DND-41 (cell line): ENCODE results near the gene PLXNA4.

Experiments
- ATAC-seq: fragments of 200-7000 bp; cut with Tn5 transposase; 3 replicates; pipeline ENCODE4 v1.9.1; 2021; ENCODE audit warnings: low read depth; ENCODE audit not compliant: insufficient read depth
- DNase-seq: peaks from one replicate; pipeline ENCODE4 v3.0.0-alpha.2; 2020
- H2AFZ ChIP-seq: 2 replicates; pipeline ENCODE4 v1.6.0; 2012; ENCODE audit warnings: low read depth, low read length
- H3K27ac ChIP-seq: 2 replicates; pipeline ENCODE4 v1.5.1; 2012; ENCODE audit warnings: low read length, inconsistent platforms
- H3K27me3 ChIP-seq: fragments of 200-600 bp; sonication (generic); 2 replicates; pipeline ENCODE4 v1.6.0; 2012; ENCODE audit warnings: low read length, mild to moderate bottlenecking, inconsistent platforms; ENCODE audit not compliant: insufficient read depth, poor library complexity
- H3K36me3 ChIP-seq: 2 replicates; pipeline ENCODE4 v1.5.1; 2012; ENCODE audit warnings: low read length, inconsistent platforms; ENCODE audit not compliant: insufficient read depth
- H3K4me1 ChIP-seq: 2 replicates; pipeline ENCODE4 v1.5.1; 2012; ENCODE audit warnings: mild to moderate bottlenecking, low read length; ENCODE audit not compliant: insufficient read depth
- H3K4me2 ChIP-seq: 2 replicates; pipeline ENCODE4 v1.6.0; 2012; ENCODE audit warnings: mild to moderate bottlenecking, moderate library complexity, low read length, inconsistent platforms; ENCODE audit not compliant: insufficient read depth
- H3K4me3 ChIP-seq, 2 experiments: fragments of 200-600 bp in 1 of 2; shearing (Covaris generic) in 1 of 2; 2 replicates each; pipeline ENCODE4 v1.5.1; 2012 to 2016; ENCODE audit warnings: inconsistent platforms in 2 of 2, low read length in 2 of 2, mild to moderate bottlenecking in 2 of 2, low read depth in 1 of 2, moderate library complexity in 1 of 2
- H3K79me2 ChIP-seq: 2 replicates; pipeline ENCODE4 v1.6.0; 2012; ENCODE audit warnings: low read length, inconsistent platforms; ENCODE audit not compliant: insufficient read depth
- H3K9ac ChIP-seq: 2 replicates; pipeline ENCODE4 v1.6.0; 2012; ENCODE audit warnings: low read depth, mild to moderate bottlenecking, inconsistent platforms, low read length, moderate library complexity
- H3K9me3 ChIP-seq: 2 replicates; pipeline ENCODE4 v1.5.1; 2012; ENCODE audit warnings: low read length, moderate library complexity, mild to moderate bottlenecking, inconsistent platforms; ENCODE audit not compliant: insufficient read depth, severe bottlenecking
- H4K20me1 ChIP-seq: 2 replicates; pipeline ENCODE4 v1.6.0; 2012; ENCODE audit warnings: low read length; ENCODE audit not compliant: insufficient read depth
- EZH2 ChIP-seq: IDR thresholded peaks from 3 replicates; pipeline ENCODE4 v1.6.1; 2012; ENCODE audit warnings: borderline replicate concordance, low read depth, mild to moderate bottlenecking, moderate library complexity, low read length, inconsistent platforms; ENCODE audit not compliant: severe bottlenecking
- TF ChIP-seq, protein P1 (sequence below): IDR thresholded peaks from 2 replicates; pipeline ENCODE4 v1.5.1; 2012; ENCODE audit warnings: borderline replicate concordance, low read length, moderate library complexity, mild to moderate bottlenecking; ENCODE audit not compliant: poor library complexity, severe bottlenecking; ENCODE audit errors: extremely low read depth

Gene PLXNA4

DNA sequence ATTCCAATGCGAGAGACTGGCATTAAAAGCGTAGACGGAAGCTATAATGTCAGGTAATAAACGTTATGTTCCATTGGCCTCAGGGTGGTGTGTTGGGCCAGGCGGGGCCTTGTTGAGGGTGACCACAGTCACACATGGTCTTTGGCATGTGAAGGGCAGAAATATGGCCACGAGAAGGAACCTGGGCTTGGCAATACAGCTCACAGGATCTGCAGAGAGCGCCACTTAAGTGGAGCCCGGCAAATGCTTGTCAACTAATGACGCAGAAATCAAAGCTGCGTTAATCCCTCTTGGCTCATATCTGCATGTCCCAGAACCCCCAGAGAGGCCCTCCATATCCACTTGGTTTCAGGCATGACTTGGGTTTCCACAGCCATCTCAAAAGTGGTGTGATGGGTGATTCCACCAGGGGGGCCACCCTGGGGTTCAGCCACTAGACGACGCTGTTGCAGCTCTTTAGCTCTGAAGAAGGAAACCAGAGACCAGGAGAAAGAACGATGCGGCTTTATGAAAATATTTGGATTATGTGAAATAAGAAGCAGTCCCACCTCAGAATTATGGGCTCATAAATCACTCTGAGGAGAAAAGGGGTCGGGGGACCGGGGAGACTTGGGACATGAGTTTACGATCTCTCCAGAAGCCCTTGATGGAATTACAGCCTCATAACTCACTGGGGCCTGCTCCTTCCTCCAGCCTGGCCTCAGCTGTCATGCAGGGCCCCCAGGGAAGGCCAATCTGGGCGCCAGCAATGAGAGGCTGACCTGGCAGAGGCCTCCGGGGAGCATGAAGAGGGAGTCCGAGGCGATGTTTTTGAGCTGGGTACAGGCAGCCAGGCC, 462.5 kb downstream of the PLXNA4 start:
- no peaks in the 10 kb centered on the region for H3K36me3 ChIP-seq

DNA sequence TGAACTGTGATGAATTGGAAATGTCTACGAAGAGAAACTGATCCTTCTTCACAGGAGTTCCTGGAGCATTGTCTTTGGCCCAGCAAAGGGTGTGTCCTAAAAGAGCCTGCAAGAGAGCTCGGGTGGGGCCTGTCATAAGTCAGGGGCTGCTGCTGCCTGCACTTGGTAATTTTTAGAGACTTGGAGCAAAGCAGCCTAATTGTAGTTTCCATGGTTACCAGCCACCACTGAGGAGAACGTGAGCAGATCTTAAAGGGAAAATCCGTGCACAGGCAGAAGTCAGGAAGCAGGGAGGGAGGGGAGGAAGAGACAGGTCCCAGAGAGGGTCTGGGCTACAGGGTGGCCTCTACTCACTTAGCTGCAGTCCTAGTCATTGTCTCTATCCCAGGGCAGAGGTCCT, 463.6 kb downstream of the PLXNA4 start:
- no peaks in the 10 kb centered on the region for H3K9me3 ChIP-seq
- no peak overlapping the region for H2AFZ ChIP-seq
- no peak for ATAC-seq
- H3K79me2 ChIP-seq = no peaks in the 10 kb centered on the region
- no peaks in the 10 kb centered on the region for H4K20me1 ChIP-seq
- no peak for DNase-seq
- TF ChIP-seq EZH2 = no peak
- TF ChIP-seq, protein P1, sequence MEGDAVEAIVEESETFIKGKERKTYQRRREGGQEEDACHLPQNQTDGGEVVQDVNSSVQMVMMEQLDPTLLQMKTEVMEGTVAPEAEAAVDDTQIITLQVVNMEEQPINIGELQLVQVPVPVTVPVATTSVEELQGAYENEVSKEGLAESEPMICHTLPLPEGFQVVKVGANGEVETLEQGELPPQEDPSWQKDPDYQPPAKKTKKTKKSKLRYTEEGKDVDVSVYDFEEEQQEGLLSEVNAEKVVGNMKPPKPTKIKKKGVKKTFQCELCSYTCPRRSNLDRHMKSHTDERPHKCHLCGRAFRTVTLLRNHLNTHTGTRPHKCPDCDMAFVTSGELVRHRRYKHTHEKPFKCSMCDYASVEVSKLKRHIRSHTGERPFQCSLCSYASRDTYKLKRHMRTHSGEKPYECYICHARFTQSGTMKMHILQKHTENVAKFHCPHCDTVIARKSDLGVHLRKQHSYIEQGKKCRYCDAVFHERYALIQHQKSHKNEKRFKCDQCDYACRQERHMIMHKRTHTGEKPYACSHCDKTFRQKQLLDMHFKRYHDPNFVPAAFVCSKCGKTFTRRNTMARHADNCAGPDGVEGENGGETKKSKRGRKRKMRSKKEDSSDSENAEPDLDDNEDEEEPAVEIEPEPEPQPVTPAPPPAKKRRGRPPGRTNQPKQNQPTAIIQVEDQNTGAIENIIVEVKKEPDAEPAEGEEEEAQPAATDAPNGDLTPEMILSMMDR = no peak
- no peaks in the 10 kb centered on the region for H3K4me1 ChIP-seq
- no peak overlapping the region for H3K4me3 ChIP-seq
- no peaks in the 10 kb centered on the region for H3K36me3 ChIP-seq
- no peak overlapping the region for H3K4me2 ChIP-seq
- H3K27ac ChIP-seq = no peak overlapping the region
- peaks cover 3% of the 10 kb centered on the region for H3K27me3 ChIP-seq
- no peak overlapping the region for H3K9ac ChIP-seq

More for the DNA sequence above, 462.5 kb downstream of the PLXNA4 start:
- no peaks in the 10 kb centered on the region for H3K4me1 ChIP-seq
- ATAC-seq (no peak), DNase-seq (no peak)
- no peak overlapping the region for H3K9ac ChIP-seq
- no peaks in the 10 kb centered on the region for H3K79me2 ChIP-seq
- no peak overlapping the region for H3K27ac ChIP-seq
- H2AFZ ChIP-seq = no peak overlapping the region
- TF ChIP-seq EZH2 = no peak
- TF ChIP-seq, protein P1 = no peak
- no peaks in the 10 kb centered on the region; the same call in 1 of the 2 replicates for H4K20me1 ChIP-seq
- peaks cover 3% of the 10 kb centered on the region for H3K27me3 ChIP-seq
- no peak overlapping the region for H3K4me2 ChIP-seq
- no peaks in the 10 kb centered on the region for H3K9me3 ChIP-seq
- H3K4me3 ChIP-seq = no peak overlapping the region

DNA sequence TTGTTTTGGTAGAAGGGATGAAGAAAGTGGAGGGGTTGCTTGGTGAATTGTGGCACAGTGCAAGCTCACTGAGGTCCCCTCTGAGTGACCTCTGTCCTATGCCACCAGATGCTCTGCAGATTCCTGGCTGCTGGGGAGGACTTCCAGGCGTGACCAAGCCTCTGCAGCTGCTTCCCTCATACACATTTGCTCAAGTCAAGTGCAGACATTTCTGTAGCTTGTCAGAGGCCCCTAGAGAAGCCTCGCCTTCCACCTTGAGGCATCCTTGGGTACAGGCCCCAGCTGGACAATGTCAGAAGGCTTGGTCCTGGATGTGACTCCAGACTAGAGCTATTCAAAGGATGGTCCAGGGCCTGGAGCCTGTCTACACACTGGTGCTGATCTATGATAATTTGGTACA, 464.2 kb downstream of the PLXNA4 start:
- ATAC-seq = no peak
- Histone ChIP-seq H3K36me3 (no peaks in the 10 kb centered on the region), H3K4me2 (no peak overlapping the region), H4K20me1 (no peaks in the 10 kb centered on the region), H3K4me3 (no peak overlapping the region), H3K9me3 (no peaks in the 10 kb centered on the region), H3K79me2 (no peaks in the 10 kb centered on the region), H3K27me3 (peaks cover 3% of the 10 kb centered on the region), H3K27ac (no peak overlapping the region), H3K4me1 (no peaks in the 10 kb centered on the region), H3K9ac (no peak overlapping the region), H2AFZ (no peak overlapping the region)
- DNase-seq = no peak
- TF ChIP-seq EZH2 = no peak
- TF ChIP-seq, protein P1 = no peak
